Measurements from ENCODE around the gene COX14.

Gene COX14

GRCh38 chr12:50100561-50100960 is 11.5 kb upstream of the COX14 start:
- Histone ChIP-seq H3K4me3 (ENCODE audit: insufficient read depth, low read depth, low read length) (no peak overlapping the region), H3K36me3 (ENCODE audit: control insufficient read depth, insufficient read depth, low read length) (peaks cover 46% of the 10 kb centered on the region), H3K4me1 (ENCODE audit: control insufficient read depth, insufficient read depth, low read length) (peaks cover 6% of the 10 kb centered on the region), H3K27me3 (ENCODE audit: control insufficient read depth, insufficient read depth, low read length, poor library complexity, severe bottlenecking) (no peaks in the 10 kb centered on the region), H3K27ac (ENCODE audit: insufficient read depth, low read depth, low read length, poor library complexity, severe bottlenecking) (no peak overlapping the region), H3K9me3 (ENCODE audit: control insufficient read depth, low read length) (no peaks in the 10 kb centered on the region)
- 90 to 93% methylated on average over 3 of the region's 3 CpGs for WGBS, 2 experiments

DNA sequence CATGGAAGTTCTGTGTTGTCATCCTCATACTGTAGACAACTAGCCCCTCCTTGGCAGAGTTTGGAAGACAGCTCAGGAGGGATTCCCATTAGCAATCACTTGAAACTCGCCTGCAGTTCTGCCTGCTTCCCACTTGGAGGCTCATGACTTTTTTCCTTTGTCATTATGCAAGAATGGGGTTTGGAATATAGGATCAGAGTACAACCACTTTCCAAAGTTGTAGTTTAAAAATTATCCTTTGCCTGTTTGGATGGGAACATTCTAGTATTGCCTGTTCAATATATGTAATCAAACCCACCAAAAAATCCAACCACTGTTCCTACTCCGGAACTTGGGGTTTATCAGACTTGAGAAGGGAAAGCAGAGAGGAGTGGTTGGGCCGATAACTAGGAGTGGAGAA is 10.4 kb upstream of the COX14 start:
- peaks cover 35% of the 10 kb centered on the region for H3K36me3 ChIP-seq (ENCODE audit: control insufficient read depth, insufficient read depth, low read length)

DNA sequence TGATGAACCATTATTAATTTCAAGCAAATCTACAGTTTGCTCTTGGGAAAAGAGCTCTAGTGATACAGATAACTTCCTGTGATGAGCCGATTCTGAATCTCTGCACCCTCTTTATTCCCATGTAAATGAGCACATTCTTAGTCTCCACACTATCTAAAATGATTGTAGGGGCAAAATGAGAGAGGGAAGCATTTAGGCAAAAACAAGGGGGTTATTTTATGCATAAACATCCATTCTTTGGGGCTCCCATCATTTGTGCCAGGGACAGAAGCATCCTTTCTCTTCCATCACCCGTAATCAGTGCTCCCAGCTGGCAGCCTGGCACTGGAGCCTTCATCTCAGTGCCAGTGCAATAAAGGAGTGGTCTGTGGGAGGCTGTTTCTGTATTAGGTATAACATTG is 9.9 kb upstream of the COX14 start:
- peaks cover 6% of the 10 kb centered on the region for H3K4me1 ChIP-seq (ENCODE audit: control insufficient read depth, insufficient read depth, low read length)
- no peaks in the 10 kb centered on the region for H3K9me3 ChIP-seq (ENCODE audit: control insufficient read depth, low read length)
- H3K27me3 ChIP-seq (ENCODE audit: control insufficient read depth, insufficient read depth, low read length, poor library complexity, severe bottlenecking) = no peaks in the 10 kb centered on the region
- H3K27ac ChIP-seq (ENCODE audit: insufficient read depth, low read depth, low read length, poor library complexity, severe bottlenecking) = no peak overlapping the region
- H3K4me3 ChIP-seq (ENCODE audit: insufficient read depth, low read depth, low read length) = no peak overlapping the region
- H3K36me3 ChIP-seq (ENCODE audit: control insufficient read depth, insufficient read depth, low read length) = peaks cover 31% of the 10 kb centered on the region
- 95 to 96% methylated on average over 2 of the region's 2 CpGs for WGBS, 2 experiments

More for the DNA sequence above, 10.4 kb upstream of the COX14 start:
- WGBS, 2 experiments = 67 to 69% methylated on average over 3 of the region's 3 CpGs
- no peaks in the 10 kb centered on the region for H3K9me3 ChIP-seq (ENCODE audit: control insufficient read depth, low read length)
- no peak overlapping the region for H3K4me3 ChIP-seq (ENCODE audit: insufficient read depth, low read depth, low read length)
- H3K4me1 ChIP-seq (ENCODE audit: control insufficient read depth, insufficient read depth, low read length) = peaks cover 6% of the 10 kb centered on the region
- no peak overlapping the region for H3K27ac ChIP-seq (ENCODE audit: insufficient read depth, low read depth, low read length, poor library complexity, severe bottlenecking)
- no peaks in the 10 kb centered on the region for H3K27me3 ChIP-seq (ENCODE audit: control insufficient read depth, insufficient read depth, low read length, poor library complexity, severe bottlenecking)

- no peaks in the 10 kb centered on the region for H3K27me3 ChIP-seq (ENCODE audit: control insufficient read depth, insufficient read depth, low read length, poor library complexity, severe bottlenecking)
- peaks cover 6% of the 10 kb centered on the region for H3K4me1 ChIP-seq (ENCODE audit: control insufficient read depth, insufficient read depth, low read length)
- WGBS, 2 experiments = 93 to 94% methylated on average over 8 of the region's 8 CpGs
- H3K4me3 ChIP-seq (ENCODE audit: insufficient read depth, low read depth, low read length) = no peak overlapping the region
- no peak overlapping the region for H3K27ac ChIP-seq (ENCODE audit: insufficient read depth, low read depth, low read length, poor library complexity, severe bottlenecking)
- H3K36me3 ChIP-seq (ENCODE audit: control insufficient read depth, insufficient read depth, low read length) = peaks cover 26% of the 10 kb centered on the region
- no peaks in the 10 kb centered on the region for H3K9me3 ChIP-seq (ENCODE audit: control insufficient read depth, low read length)
These were observed 9.3 kb upstream of the COX14 start for GRCh38 chr12:50102646-50103309.

- Histone ChIP-seq H3K4me3 (ENCODE audit: insufficient read depth, low read depth, low read length) (no peak overlapping the region), H3K27ac (ENCODE audit: insufficient read depth, low read depth, low read length, poor library complexity, severe bottlenecking) (no peak overlapping the region), H3K9me3 (ENCODE audit: control insufficient read depth, low read length) (no peaks in the 10 kb centered on the region), H3K36me3 (ENCODE audit: control insufficient read depth, insufficient read depth, low read length) (peaks cover 21% of the 10 kb centered on the region), H3K27me3 (ENCODE audit: control insufficient read depth, insufficient read depth, low read length, poor library complexity, severe bottlenecking) (no peaks in the 10 kb centered on the region), H3K4me1 (ENCODE audit: control insufficient read depth, insufficient read depth, low read length) (peaks cover 6% of the 10 kb centered on the region)
- 89 to 100% methylated on average over 2 of the region's 2 CpGs for WGBS, 2 experiments
These were observed 8.7 kb upstream of the COX14 start for GRCh38 chr12:50103351-50103750.

DNA sequence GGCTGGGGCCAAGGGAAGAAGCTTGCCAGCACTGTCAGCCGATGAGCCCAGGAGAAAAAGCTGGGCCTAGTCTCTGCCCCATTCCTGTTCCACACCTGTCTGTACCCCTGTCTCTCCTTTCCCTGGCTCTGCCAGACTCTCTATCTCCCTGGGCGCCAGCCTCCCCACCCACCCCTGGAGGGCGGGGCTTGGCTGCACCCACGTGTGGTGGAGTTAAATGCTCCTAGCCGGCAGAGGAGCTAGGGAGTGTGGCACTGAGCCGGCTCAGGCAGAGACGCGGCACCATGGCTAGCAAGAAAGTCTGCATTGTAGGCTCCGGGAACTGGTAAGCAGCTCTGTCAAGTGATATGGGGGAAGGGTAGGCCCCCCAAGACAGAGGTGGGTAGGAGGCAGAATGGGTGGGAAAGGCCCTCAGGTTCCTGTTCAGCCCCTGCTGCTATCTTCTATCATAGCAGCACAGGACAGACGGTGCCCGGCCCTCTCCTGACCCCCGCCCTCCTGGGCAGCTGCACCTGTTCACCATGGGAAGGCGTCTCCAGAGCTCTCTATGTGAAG is 8.2 kb upstream of the COX14 start, which contains the start of gene GPD1:
Gene GPD1 (plus strand): TSS at position 242 of the 555 bp plus-strand sequence. CDS start 43 bp downstream, at position 285.
- H3K36me3 ChIP-seq (ENCODE audit: control insufficient read depth, insufficient read depth, low read length) = peaks cover 16% of the 10 kb centered on the region
- no peaks in the 10 kb centered on the region for H3K27me3 ChIP-seq (ENCODE audit: control insufficient read depth, insufficient read depth, low read length, poor library complexity, severe bottlenecking)
- H3K4me3 ChIP-seq (ENCODE audit: insufficient read depth, low read depth, low read length) = no peak within 1 kb of the TSS
- peaks cover 6% of the 10 kb centered on the region for H3K4me1 ChIP-seq (ENCODE audit: control insufficient read depth, insufficient read depth, low read length)
- no peaks in the 10 kb centered on the region for H3K9me3 ChIP-seq (ENCODE audit: control insufficient read depth, low read length)
- 57 to 58% methylated on average over 13 of the region's 13 CpGs for WGBS, 2 experiments
- H3K27ac ChIP-seq (ENCODE audit: insufficient read depth, low read depth, low read length, poor library complexity, severe bottlenecking) = no peak within 1 kb of the TSS

- Histone ChIP-seq H3K9me3 (ENCODE audit: control insufficient read depth, low read length) (no peaks in the 10 kb centered on the region), H3K27ac (ENCODE audit: insufficient read depth, low read depth, low read length, poor library complexity, severe bottlenecking) (no peak overlapping the region), H3K4me1 (ENCODE audit: control insufficient read depth, insufficient read depth, low read length) (peaks cover 12% of the 10 kb centered on the region), H3K36me3 (ENCODE audit: control insufficient read depth, insufficient read depth, low read length) (peaks cover 7% of the 10 kb centered on the region), H3K4me3 (ENCODE audit: insufficient read depth, low read depth, low read length) (no peak overlapping the region), H3K27me3 (ENCODE audit: control insufficient read depth, insufficient read depth, low read length, poor library complexity, severe bottlenecking) (no peaks in the 10 kb centered on the region)
- 92% methylated on average over 14 of the region's 14 CpGs for WGBS, 2 experiments
These were observed 7.3 kb upstream of the COX14 start for GRCh38 chr12:50104417-50105366.

DNA sequence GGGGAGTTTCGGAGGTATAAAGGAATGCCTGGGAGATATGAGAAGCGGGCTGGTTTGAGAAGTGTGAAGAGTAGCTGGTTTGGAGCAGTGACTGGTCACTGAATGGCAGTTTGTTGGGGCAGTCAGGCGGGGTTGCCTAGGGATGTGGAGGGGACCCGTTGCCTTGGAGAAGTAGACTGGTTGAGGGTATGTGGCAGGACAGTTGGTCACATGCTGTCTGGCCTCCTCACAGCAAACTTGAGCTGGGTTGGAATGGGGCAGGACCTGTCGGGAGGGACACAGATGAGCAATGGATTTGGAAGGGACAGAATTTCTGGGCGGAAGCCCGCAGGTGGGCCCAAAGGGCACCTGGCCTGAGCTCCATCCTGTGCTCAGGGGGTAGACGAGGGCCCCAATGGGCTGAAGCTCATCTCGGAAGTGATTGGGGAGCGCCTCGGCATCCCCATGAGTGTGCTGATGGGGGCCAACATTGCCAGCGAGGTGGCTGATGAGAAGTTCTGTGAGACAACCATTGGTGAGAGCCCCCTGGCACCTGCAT is 6.1 kb upstream of the COX14 start:
- no peak overlapping the region for H3K4me3 ChIP-seq (ENCODE audit: insufficient read depth, low read depth, low read length)
- peaks cover 24% of the 10 kb centered on the region for H3K4me1 ChIP-seq (ENCODE audit: control insufficient read depth, insufficient read depth, low read length)
- 95% methylated on average over 12 of the region's 12 CpGs for WGBS, 2 experiments
- H3K9me3 ChIP-seq (ENCODE audit: control insufficient read depth, low read length) = no peaks in the 10 kb centered on the region
- H3K27ac ChIP-seq (ENCODE audit: insufficient read depth, low read depth, low read length, poor library complexity, severe bottlenecking) = no peak overlapping the region
- H3K36me3 ChIP-seq (ENCODE audit: control insufficient read depth, insufficient read depth, low read length) = no peaks in the 10 kb centered on the region
- H3K27me3 ChIP-seq (ENCODE audit: control insufficient read depth, insufficient read depth, low read length, poor library complexity, severe bottlenecking) = no peaks in the 10 kb centered on the region

- H3K9me3 ChIP-seq (ENCODE audit: control insufficient read depth, low read length) = no peaks in the 10 kb centered on the region
These were observed 5.1 kb upstream of the COX14 start for GRCh38 chr12:50106907-50107306.

More at GRCh38 chr12:50106907-50107306, 5.1 kb upstream of the COX14 start:
- Histone ChIP-seq H3K27me3 (ENCODE audit: control insufficient read depth, insufficient read depth, low read length, poor library complexity, severe bottlenecking) (no peaks in the 10 kb centered on the region), H3K4me1 (ENCODE audit: control insufficient read depth, insufficient read depth, low read length) (peaks cover 27% of the 10 kb centered on the region), H3K36me3 (ENCODE audit: control insufficient read depth, insufficient read depth, low read length) (no peaks in the 10 kb centered on the region), H3K4me3 (ENCODE audit: insufficient read depth, low read depth, low read length) (no peak overlapping the region), H3K27ac (ENCODE audit: insufficient read depth, low read depth, low read length, poor library complexity, severe bottlenecking) (no peak overlapping the region)
- WGBS, 2 experiments = 84 to 86% methylated on average over 3 of the region's 3 CpGs

All from ectodermal cell (in vitro differentiated cells).